Measurements from ENCODE around the gene CEACAM18.

Gene CEACAM18

GRCh38 chr19:51431124-51431523 lies 47.2 kb upstream of the CEACAM18 start:
- TF ChIP-seq ZNF311 (tag by site-specific recombination; IDR thresholded peaks at IDR 0.05; ENCODE audit: borderline replicate concordance) (no peak), OSR2 (tag by site-specific recombination; IDR thresholded peaks at IDR 0.05) (no peak), ZFP37 (tag by site-specific recombination; IDR thresholded peaks at IDR 0.05) (no peak), ZBTB11 (tag by site-specific recombination; conservative IDR thresholded peaks at IDR 0.05; ENCODE audit: low read depth) (no peak), ZNF549 (tag by site-specific recombination; IDR thresholded peaks at IDR 0.05) (no peak), KLF10 (tag by site-specific recombination; IDR thresholded peaks at IDR 0.05) (no peak), GLI2 (tag by site-specific recombination; IDR thresholded peaks at IDR 0.05; ENCODE audit: borderline replicate concordance, low read depth) (no peak), ZNF248 (tag by site-specific recombination; IDR thresholded peaks at IDR 0.05) (no peak)
- CTCF ChIA-PET: interaction anchor here (0.7 kb wide), 1 partner anchor 230 kb away, joined by 3 read pairs; no protein-coding TSS in a partner anchor
- Histone ChIP-seq H3K4me3 (ENCODE audit: low read depth, low read length) (no peak overlapping the region), H3K36me3 (ENCODE audit: control insufficient read depth in 2 of 2, insufficient read depth in 1 of 2, low read length in 2 of 2) (no peaks in the 10 kb centered on the region), H3K9me3 (ENCODE audit: control insufficient read depth, insufficient read depth, low read depth, low read length) (no peaks in the 10 kb centered on the region), H3K4me1 (ENCODE audit: control insufficient read depth, insufficient read depth, low read length) (no peaks in the 10 kb centered on the region), H3K27ac (ENCODE audit: extremely low read depth, low read depth, low read length) (no peak overlapping the region)
- POLR2A ChIA-PET: no interaction called here

- H3K9me3 ChIP-seq (ENCODE audit: control insufficient read depth, insufficient read depth, low read depth, low read length): no peaks in the 10 kb centered on the region
- TF ChIP-seq ZNF214 (tag by site-specific recombination; IDR thresholded peaks at IDR 0.05; ENCODE audit: borderline replicate concordance): no peak
- TF ChIP-seq HIC1 (tag by site-specific recombination; IDR thresholded peaks at IDR 0.05): no peak
- TF ChIP-seq ZNF670 (tag by site-specific recombination; IDR thresholded peaks at IDR 0.05; ENCODE audit: low read depth): no peak
- TF ChIP-seq ZNF791 (tag by site-specific recombination; IDR thresholded peaks at IDR 0.05): no peak
- TF ChIP-seq ZNF416 (tag by site-specific recombination; IDR thresholded peaks at IDR 0.05): no peak
- CTCF ChIA-PET: interaction anchor here (1.1 kb wide), 1 partner anchor 95 kb away, joined by 3 read pairs; no protein-coding TSS in a partner anchor
Measured at GRCh38 chr19:51433043-51433442, 45.3 kb upstream of the CEACAM18 start.

GRCh38 chr19:51434456-51434855 lies 43.9 kb upstream of the CEACAM18 start:
- H3K4me3 ChIP-seq (ENCODE audit: low read depth, low read length): no peak overlapping the region
- H3K9me3 ChIP-seq (ENCODE audit: control insufficient read depth, insufficient read depth, low read depth, low read length): no peaks in the 10 kb centered on the region
- ChIA-PET CTCF (interaction anchor here (0.6 to 1.4 kb wide), 2 partner anchors 79 to 227 kb away, joined by 3 to 6 read pairs; no protein-coding TSS in a partner anchor), POLR2A (no interaction called here)
- H3K36me3 ChIP-seq (ENCODE audit: control insufficient read depth in 2 of 2, insufficient read depth in 1 of 2, low read length in 2 of 2): no peaks in the 10 kb centered on the region
- TF ChIP-seq ZNF24 (tag by site-specific recombination; IDR thresholded peaks at IDR 0.05) (no peak), ZNF548 (tag by site-specific recombination; IDR thresholded peaks at IDR 0.05) (no peak), ZNF645 (tag by site-specific recombination; IDR thresholded peaks at IDR 0.05) (no peak), EGR2 (tag by site-specific recombination; IDR thresholded peaks at IDR 0.05; ENCODE audit: low read depth) (no peak), SP2 (tag by site-specific recombination; IDR thresholded peaks at IDR 0.05) (no peak), ZNF639 (tag by site-specific recombination; IDR thresholded peaks at IDR 0.05) (no peak), YY1 (tag by site-specific recombination; IDR thresholded peaks at IDR 0.05) (no peak), KLF17 (tag by site-specific recombination; IDR thresholded peaks at IDR 0.05) (no peak)
- H3K27ac ChIP-seq (ENCODE audit: extremely low read depth, low read depth, low read length): no peak overlapping the region
- H3K4me1 ChIP-seq (ENCODE audit: control insufficient read depth, insufficient read depth, low read length): no peaks in the 10 kb centered on the region

More at GRCh38 chr19:51433043-51433442, 45.3 kb upstream of the CEACAM18 start:
- POLR2A ChIA-PET: interaction anchor here (0.6 kb wide), 1 partner anchor 74 kb away, joined by 3 read pairs; no protein-coding TSS in a partner anchor
- Histone ChIP-seq H3K27ac (ENCODE audit: extremely low read depth, low read depth, low read length) (no peak overlapping the region), H3K36me3 (ENCODE audit: control insufficient read depth in 2 of 2, insufficient read depth in 1 of 2, low read length in 2 of 2) (no peaks in the 10 kb centered on the region), H3K4me1 (ENCODE audit: control insufficient read depth, insufficient read depth, low read length) (no peaks in the 10 kb centered on the region), H3K4me3 (ENCODE audit: low read depth, low read length) (no peak overlapping the region)
